ENCODE measurements around the gene GPR6. TPM values are rescaled to one million over a fixed set of nuclear protein-coding genes. Genes with fewer than 3 reads are reported as not detected.

Gene GPR6
- total and polyA plus RNA-seq, 2 of the 8 experiments (the other 6 are each of a cell fraction or from before 2014, with no cell fraction given), result 0.18 to 0.37 TPM

DNA sequence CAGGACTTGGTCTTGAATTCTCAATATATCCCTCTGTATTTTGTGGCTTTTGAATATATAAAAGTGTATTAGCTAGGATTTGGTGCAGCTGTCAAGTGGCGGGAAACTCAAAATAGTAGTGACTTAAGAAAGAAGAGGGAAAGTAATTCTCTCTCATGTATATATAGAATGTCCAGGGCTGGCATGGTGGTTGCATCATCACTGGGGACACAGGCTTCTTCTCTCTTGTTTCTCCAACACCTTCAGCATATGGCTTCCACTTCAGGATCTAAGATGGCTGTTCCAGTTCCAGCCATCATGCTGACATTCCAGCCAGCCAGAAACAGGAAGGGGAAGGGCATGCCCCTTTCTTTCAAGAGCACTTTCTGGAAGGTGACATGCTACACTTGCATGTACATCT, 11.8 kb upstream of the GPR6 start (continued):
- TF ChIP-seq POU5F1 (IDR thresholded peaks at IDR 0.05; ENCODE audit: low read depth, low read length), result no peak

Data from H1 (cell line).